SK-N-MC (cell line): ENCODE measurements around the gene MRPS23.

Experiments
- EZH2 ChIP-seq: fragments of 200-600 bp; sonication (generic); IDR thresholded peaks from one replicate; pipeline ENCODE4 v1.6.1; 2017; ENCODE audit warnings: antibody characterized with exemption
- FOXP2 ChIP-seq: optimal IDR thresholded peaks from 2 replicates; pipeline ENCODE3; 2011; ENCODE audit warnings: mild to moderate bottlenecking, moderate library complexity; ENCODE audit not compliant: insufficient read depth; ENCODE audit errors: extremely low read length, control extremely low read depth
- POLR2AphosphoS5 ChIP-seq: IDR thresholded peaks from 2 replicates; pipeline ENCODE4 v1.6.1; 2012; ENCODE audit warnings: mild to moderate bottlenecking, low read depth, low read length, borderline replicate concordance

DNA sequence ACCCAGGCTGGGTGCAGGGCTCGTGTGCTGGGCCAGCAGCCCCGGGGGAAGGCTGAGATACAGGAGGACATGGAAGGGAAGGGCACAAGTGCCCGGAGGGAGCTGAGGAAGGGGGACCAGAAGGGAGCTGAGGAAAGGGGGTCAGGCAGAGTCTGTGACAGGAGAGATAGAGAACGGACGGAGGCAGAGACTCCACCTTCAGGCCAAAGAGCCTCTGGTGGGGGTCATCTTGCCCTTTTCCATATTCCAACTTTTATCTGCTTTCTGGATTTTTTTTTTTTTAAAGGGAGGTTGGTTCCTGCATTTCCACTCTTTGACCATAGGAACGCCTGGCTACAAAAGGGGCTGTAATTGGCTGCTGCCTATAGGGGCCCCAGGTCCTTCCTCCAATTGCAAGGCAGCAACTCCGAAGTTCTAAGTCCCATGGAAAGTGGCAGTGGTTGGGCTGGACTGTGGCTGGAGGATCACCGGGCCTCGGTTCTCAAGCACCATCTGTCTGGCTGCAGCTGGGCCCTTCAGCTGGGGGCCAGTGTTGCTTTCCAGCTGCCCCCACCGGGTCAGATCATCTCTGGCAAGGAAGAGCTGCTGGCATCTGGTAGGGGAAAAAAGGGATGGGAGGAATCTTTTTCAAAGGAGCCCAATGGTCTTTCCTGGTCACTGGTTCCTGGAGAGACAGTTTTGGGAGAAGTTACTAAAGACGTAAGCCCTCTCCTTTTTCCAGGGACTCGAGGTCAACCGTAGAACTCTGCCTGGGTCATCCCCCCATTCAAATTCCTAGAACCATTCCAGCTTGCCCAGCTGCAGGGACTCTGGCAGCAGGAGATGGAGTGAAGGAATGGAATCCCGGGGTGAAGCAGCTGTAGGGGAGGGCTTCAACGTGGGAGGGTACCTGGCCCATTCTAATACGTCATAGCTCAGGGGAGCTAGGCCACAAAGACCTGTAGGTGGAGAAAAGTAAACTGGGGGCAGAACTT lies 13.1 kb upstream of the MRPS23 start:
- TF ChIP-seq EZH2: no peak
- TF ChIP-seq POLR2AphosphoS5: no peak
- TF ChIP-seq FOXP2: no peak
